HepG2 (cell line): Measurements from ENCODE around the gene PPIL6. TPM values are rescaled to one million over a fixed set of nuclear protein-coding genes. Genes with fewer than 3 reads are reported as not detected.

Experiments used
- ATAC-seq: fragments of 200-7000 bp; cut with Tn5 transposase; 3 replicates; pipeline ENCODE4 v1.9.1; 2020; ENCODE audit warnings: mild to moderate bottlenecking, moderate library complexity
- BruUV-seq: library from RNA; stranded (reverse); fragments of 400-500 nt; replicated peaks from 2 replicates; lab custom pipeline; 2021; lab: Mats Ljungman, UMichigan
- CTCF ChIA-PET: fragments of 300-600 bp; formaldehyde crosslinking; extraction: SDS; loops from one replicate; lab custom pipeline; 2021; ENCODE audit warnings: low total read pairs, inconsistent platforms, low intra/inter-chr PET ratio; lab: Yijun Ruan, JAX
- POLR2A ChIA-PET: fragments of 350-600 bp; sonication (Branson Sonifier 250); formaldehyde crosslinking; loops from one replicate; lab custom pipeline; 2020; ENCODE audit warnings: antibody characterized with exemption, inconsistent platforms; lab: Yijun Ruan, JAX
- DNase-seq: peaks from one replicate; pipeline ENCODE4 v3.0.0-alpha.2; 2015; ENCODE audit warnings: low spot score
- FAIRE-seq: peaks from 3 replicates; lab custom pipeline; 2011; peaks lifted over from hg19 to GRCh38; lab: Jason Lieb, UNC
- H2AFZ ChIP-seq: one replicate; pipeline ENCODE4 v1.6.1; 2011; ENCODE audit warnings: low read length, inconsistent platforms
- H3K27ac ChIP-seq: fragments of 300-600 bp; 3 replicates; pipeline ENCODE4 v1.8.0; 2011; ENCODE audit warnings: mixed run types, mild to moderate bottlenecking, mixed read lengths, low read length, inconsistent platforms; ENCODE audit not compliant: insufficient read depth; ENCODE audit errors: extremely low read length
- H3K27me3 ChIP-seq, 2 experiments: fragments of 200-600 bp in 1 of 2; 2 replicates in 1 of 2; 3 replicates in 1 of 2; pipeline versions ENCODE4 v1.6.0 to v1.8.0; 2011; ENCODE audit warnings: low read length in 2 of 2, mild to moderate bottlenecking in 2 of 2, moderate library complexity in 2 of 2, inconsistent platforms in 1 of 2; ENCODE audit not compliant: insufficient read depth in 2 of 2, control insufficient read depth in 1 of 2
- H3K36me3 ChIP-seq, 2 experiments: fragments of 200-600 bp in 1 of 2; replicated peaks in 1 of 2; 2 replicates in 1 of 2; 3 replicates in 1 of 2; pipeline versions ENCODE4 v1.5.1 to v1.8.0; 2011; ENCODE audit warnings: low read length in 2 of 2, inconsistent platforms in 1 of 2; ENCODE audit not compliant: insufficient read depth in 2 of 2, control insufficient read depth in 1 of 2
- H3K4me1 ChIP-seq: 2 replicates; pipeline ENCODE4 v1.5.1; 2012; ENCODE audit warnings: low read length, inconsistent platforms; ENCODE audit not compliant: insufficient read depth
- H3K4me2 ChIP-seq: 2 replicates; pipeline ENCODE4 v1.6.0; 2011; ENCODE audit warnings: low read depth, low read length, inconsistent platforms
- H3K4me3 ChIP-seq, 3 experiments: fragments of 200-600 bp in 1 of 3; sonication (generic), shearing (Covaris generic) in 1 of 3; replicated peaks in 1 of 3; 2 replicates each; pipeline ENCODE4 v1.5.1; 2011 to 2016; ENCODE audit warnings: low read length in 3 of 3, inconsistent platforms in 2 of 3, low read depth in 2 of 3, mild to moderate bottlenecking in 2 of 3, control low read depth in 1 of 3, mixed read lengths in 1 of 3; ENCODE audit not compliant: insufficient read depth in 1 of 3
- H3K79me2 ChIP-seq: one replicate; pipeline ENCODE4 v1.6.1; 2011; ENCODE audit warnings: low read length, inconsistent platforms; ENCODE audit not compliant: insufficient read depth
- H3K9ac ChIP-seq: 2 replicates; pipeline ENCODE4 v1.6.0; 2011; ENCODE audit warnings: mild to moderate bottlenecking, low read depth, low read length, inconsistent platforms; ENCODE audit not compliant: insufficient read depth
- H3K9me3 ChIP-seq: 2 replicates; pipeline ENCODE4 v1.5.1; 2012; ENCODE audit warnings: mild to moderate bottlenecking, low read length
- H4K20me1 ChIP-seq: 2 replicates; pipeline ENCODE4 v1.6.0; 2011; ENCODE audit warnings: inconsistent platforms, mild to moderate bottlenecking, low read length, moderate library complexity; ENCODE audit not compliant: insufficient read depth
- HMG20A ChIP-seq: IDR thresholded peaks from 2 replicates; pipeline ENCODE4 v1.6.1; 2016; ENCODE audit warnings: borderline replicate concordance
- HNRNPL ChIP-seq: fragments of 200-400 bp; formaldehyde crosslinking; IDR thresholded peaks from 2 replicates; pipeline ENCODE4 v1.6.1; 2017; ENCODE audit warnings: mild to moderate bottlenecking, low read depth, low read length
- HOXA5 ChIP-seq: sonication (generic); formaldehyde crosslinking; IDR thresholded peaks from 2 replicates; pipeline ENCODE4 v1.4.0; 2020; ENCODE audit warnings: missing genetic modification reagents
- HOXA7 ChIP-seq: sonication (generic); formaldehyde crosslinking; IDR thresholded peaks from 2 replicates; pipeline ENCODE4 v1.8.1; 2022; ENCODE audit warnings: mild to moderate bottlenecking, missing genetic modification reagents, moderate library complexity
- MAFG ChIP-seq: sonication (generic); formaldehyde crosslinking; IDR thresholded peaks from 2 replicates; pipeline ENCODE4 v1.5.1; 2020; ENCODE audit warnings: mild to moderate bottlenecking, missing genetic modification reagents
- TMF1 ChIP-seq: sonication (generic); formaldehyde crosslinking; IDR thresholded peaks from 2 replicates; pipeline ENCODE4 v1.8.1; 2022; ENCODE audit warnings: low read depth, missing genetic modification reagents
- ZFP62 ChIP-seq: sonication (generic); formaldehyde crosslinking; IDR thresholded peaks from 2 replicates; pipeline ENCODE4 v1.4.0; 2020; ENCODE audit warnings: missing genetic modification reagents
- ZMAT3 ChIP-seq: sonication (generic); formaldehyde crosslinking; conservative IDR thresholded peaks from 2 replicates; pipeline ENCODE4 v1.7.0; 2021; ENCODE audit warnings: missing genetic modification reagents
- ZNF382 ChIP-seq: sonication (generic); formaldehyde crosslinking; IDR thresholded peaks from 2 replicates; pipeline ENCODE4 v1.5.0; 2020; ENCODE audit warnings: missing genetic modification reagents, mild to moderate bottlenecking, borderline replicate concordance
- WGBS: methylation state at CpG from one replicate; pipeline ENCODE4 v1.1.6; 2017; ENCODE audit warnings: low lambda C conversion rate; 5-methylcytosine and 5-hydroxymethylcytosine counted together
- in situ Hi-C: cut with HindIII; loops from 2 replicates; pipeline ENCODE4 v1.10.0; 2017; ENCODE audit warnings: low pct_unique_long_range_greater_than_20kb; ENCODE audit not compliant: extremely low pct_ligation_motif_present
- intact Hi-C: fragments of 100-400 bp; cut with micrococcal nuclease; formaldehyde crosslinking; loops from one replicate; pipeline ENCODE4 v1.10.0; 2022; ENCODE audit not compliant: unreplicated experiment
- polyA plus RNA-seq, 8 experiments: library from polyadenylated mRNA; depleted of rRNA in 3 of 8; stranded (reverse) in 7 of 8; unstranded in 1 of 8; fragments of >200 nt; fragmentation: Illumina TruSeq in 4 of 8; extraction: Trizol in 4 of 8; gene quantifications; 2 replicates each; pipeline versions ENCODE4 v1.2.1 to v1.2.3, GENCODE V29; 2011 to 2016; ENCODE audit warnings: low read depth in 4 of 8, missing spikeins in 1 of 8, mixed read lengths in 1 of 8; ENCODE audit not compliant: insufficient read depth in 1 of 8
- total RNA-seq, 5 experiments: library from RNA; depleted of rRNA; stranded (reverse); fragments of >200 nt; fragmentation: Illumina TruSeq; extraction: Trizol; gene quantifications; 2 replicates each; pipeline ENCODE4 v1.2.3, GENCODE V29; 2016; ENCODE audit warnings: low read depth in 1 of 5

PPIL6 gene
- total and polyA plus RNA-seq, 2 of the 13 experiments (the other 11 are each of a cell fraction or from before 2014, with no cell fraction given), result 0.22 to 0.46 TPM

DNA sequence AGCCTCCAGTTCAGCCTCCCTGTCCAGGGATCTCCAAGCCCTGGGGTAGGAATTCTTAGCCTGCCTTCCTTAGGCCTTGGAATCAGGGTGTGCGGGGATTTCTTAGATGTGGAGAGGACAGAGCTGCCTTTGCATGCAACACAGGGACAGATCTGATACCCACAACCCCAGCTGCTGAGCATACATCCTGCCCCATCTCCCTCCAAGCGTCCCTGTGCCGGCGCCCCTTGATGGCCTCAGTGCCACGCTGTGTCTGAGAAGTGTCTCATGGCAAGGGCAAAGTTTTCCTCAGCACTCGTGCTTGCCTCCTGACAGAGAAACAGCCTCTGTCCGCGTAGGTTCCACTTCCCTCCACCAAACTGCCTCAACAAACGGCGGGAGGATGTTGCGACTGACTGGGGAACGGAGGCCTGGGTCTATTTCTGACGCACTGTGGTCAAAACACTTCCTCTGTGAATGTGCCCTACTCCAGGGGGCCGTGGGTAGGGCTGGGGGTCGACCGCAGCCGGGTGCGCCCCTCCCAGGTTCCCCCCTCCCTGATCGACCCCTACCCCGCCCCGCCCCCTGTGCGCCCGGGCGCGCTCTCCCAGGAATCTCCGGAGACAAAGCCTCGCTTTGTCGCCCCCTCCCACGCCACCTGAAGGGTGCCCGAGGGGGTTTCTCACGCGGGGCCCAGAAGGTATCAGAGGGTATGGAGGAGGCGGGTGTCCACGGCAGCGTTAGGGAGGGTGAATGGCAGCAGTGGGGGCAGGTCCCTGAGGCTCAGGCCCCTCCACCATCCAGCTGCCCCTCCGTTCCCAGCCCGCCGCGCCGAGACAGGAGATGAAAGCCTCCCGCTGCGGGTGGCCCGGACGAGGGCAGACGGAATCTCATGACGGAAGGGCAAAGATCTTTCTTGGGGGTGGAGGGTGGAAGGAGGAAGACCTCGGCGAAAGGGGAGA, 14.3 kb upstream of the PPIL6 start (continued):
- TF ChIP-seq TMF1 (CRISPR knock-in tag) (no peak), ZFP62 (no peak), ZMAT3 (CRISPR knock-in tag) (no peak), HNRNPL (0 out of 2 replicates have a peak, but pooled peaks have one; percentile 11), ZNF382 (no peak), HMG20A (CRISPR knock-in tag) (no peak), HOXA5 (CRISPR knock-in tag) (no peak), MAFG (CRISPR knock-in tag) (no peak)

DNA sequence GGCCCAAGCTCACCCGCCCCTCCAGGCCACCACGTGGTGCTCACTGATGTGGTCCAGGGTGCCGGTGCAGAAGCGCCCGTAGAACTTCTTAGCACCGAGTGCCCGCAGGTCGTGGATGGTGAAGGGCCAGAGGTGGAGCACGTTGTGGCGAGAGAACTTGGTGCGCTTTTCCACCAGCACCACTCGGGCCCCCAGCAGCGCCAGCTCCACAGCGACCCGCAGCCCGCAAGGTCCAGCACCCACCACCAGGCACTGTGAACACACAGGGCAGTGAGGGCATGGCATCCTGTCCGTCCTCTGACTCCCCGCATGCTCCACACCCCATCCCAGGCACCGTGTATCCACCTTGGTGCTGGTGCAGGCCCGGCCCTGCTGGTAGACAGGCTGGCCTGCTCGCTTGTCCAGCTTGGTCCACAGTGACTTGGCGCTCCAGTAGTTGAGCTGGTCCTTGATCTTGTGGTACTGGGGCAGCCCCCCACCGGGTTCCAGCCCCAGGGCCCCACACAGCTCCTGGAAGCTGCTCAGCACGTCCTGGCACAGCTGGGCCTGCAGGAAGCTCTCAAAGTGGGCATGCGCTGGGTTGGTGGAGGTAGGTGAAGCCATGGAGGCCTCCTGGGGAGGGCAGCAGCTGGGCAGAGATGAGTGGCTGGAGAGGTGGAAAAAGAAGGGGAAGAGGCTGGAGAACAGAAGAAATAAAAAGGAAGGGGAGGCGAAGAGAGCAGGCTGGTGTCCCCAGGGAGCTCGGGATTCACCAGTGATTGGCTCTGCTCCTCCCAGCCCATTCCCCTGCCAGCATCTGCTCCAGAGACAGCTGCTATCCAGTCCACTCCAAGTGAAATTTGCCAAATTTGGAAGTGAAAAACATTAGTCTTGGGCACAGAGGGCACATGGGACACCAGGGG, 13.4 kb upstream of the PPIL6 start:
- Histone ChIP-seq H3K9me3 (no peaks in the 10 kb centered on the region), H3K27me3 (no peaks in the 10 kb centered on the region), H3K36me3 (no peaks in the 10 kb centered on the region; a peak in 1 of 5 replicates), H3K9ac (no peak overlapping the region), H3K27ac (no peak overlapping the region), H3K79me2 (no peaks in the 10 kb centered on the region), H3K4me1 (peaks cover 20% of the 10 kb centered on the region), H3K4me3 (0 out of 6 replicates have a peak overlapping the region, but pooled peaks of 1 of the 3 experiments have one; percentile 92), H4K20me1 (no peaks in the 10 kb centered on the region), H2AFZ (no peak overlapping the region), H3K4me2 (peak overlapping the region; percentile 78)
- intact Hi-C loops, result no loop called here
- CTCF ChIA-PET, result no interaction called here
- ATAC-seq (no peak), FAIRE-seq (no peak), DNase-seq (no peak)
- in situ Hi-C loops, result no loop called here
- TF ChIP-seq HOXA7 (CRISPR knock-in tag), result no peak
- 0 out of 2 replicates have a peak, but pooled peaks have one; percentile 18 for TF ChIP-seq HNRNPL
- POLR2A ChIA-PET, result interaction anchor here (5.4 kb wide), 1 partner anchor 13 kb away, joined by 22 read pairs; the partner anchor contains the start of genes PPIL6 and SMPD2
- 99% methylated on average over 20 of the region's 27 CpGs for WGBS
- no TSS peak for BruUV-seq
